Transverse colon (tissue), 4 donors: Measurements from ENCODE around the gene PRR5.

ENCODE experiments used
- EP300 ChIP-seq: sonication (generic); formaldehyde crosslinking; IDR thresholded peaks from one replicate; pipeline ENCODE4 v1.6.1; 2017; ENCODE audit warnings: antibody characterized with exemption, low read depth
- POLR2A ChIP-seq: fragments of 450-650 bp; IDR thresholded peaks from one replicate; pipeline ENCODE4 v1.6.1; 2016; ENCODE audit warnings: antibody characterized with exemption, mild to moderate bottlenecking, moderate library complexity
- POLR2AphosphoS5 ChIP-seq, 3 donors: sonication (generic); formaldehyde crosslinking; IDR thresholded peaks; one replicate each; pipeline ENCODE4 v1.6.1; 2016; ENCODE audit warnings: antibody characterized with exemption in 3 of 3
- TF ChIP-seq, protein P1 (sequence below), 5 experiments: fragments of 200-600 bp in 3 of 5; fragments of 450-650 bp in 2 of 5; sonication (generic) in 3 of 5; IDR thresholded peaks; 1 replicate in 2 of 5; 2 replicates in 3 of 5; pipeline ENCODE4 v1.5.1; 2016 to 2017; ENCODE audit warnings: antibody characterized with exemption in 5 of 5, inconsistent platforms in 3 of 5, mild to moderate bottlenecking in 2 of 5, moderate library complexity in 1 of 5

GRCh38 chr22:44755417-44755816, 53.4 kb downstream of the PRR5 start:
- TF ChIP-seq POLR2A (no peak), POLR2AphosphoS5 (IDR thresholded peaks at IDR 0.05) (no peak), EP300 (no peak)
- TF ChIP-seq, protein P1, sequence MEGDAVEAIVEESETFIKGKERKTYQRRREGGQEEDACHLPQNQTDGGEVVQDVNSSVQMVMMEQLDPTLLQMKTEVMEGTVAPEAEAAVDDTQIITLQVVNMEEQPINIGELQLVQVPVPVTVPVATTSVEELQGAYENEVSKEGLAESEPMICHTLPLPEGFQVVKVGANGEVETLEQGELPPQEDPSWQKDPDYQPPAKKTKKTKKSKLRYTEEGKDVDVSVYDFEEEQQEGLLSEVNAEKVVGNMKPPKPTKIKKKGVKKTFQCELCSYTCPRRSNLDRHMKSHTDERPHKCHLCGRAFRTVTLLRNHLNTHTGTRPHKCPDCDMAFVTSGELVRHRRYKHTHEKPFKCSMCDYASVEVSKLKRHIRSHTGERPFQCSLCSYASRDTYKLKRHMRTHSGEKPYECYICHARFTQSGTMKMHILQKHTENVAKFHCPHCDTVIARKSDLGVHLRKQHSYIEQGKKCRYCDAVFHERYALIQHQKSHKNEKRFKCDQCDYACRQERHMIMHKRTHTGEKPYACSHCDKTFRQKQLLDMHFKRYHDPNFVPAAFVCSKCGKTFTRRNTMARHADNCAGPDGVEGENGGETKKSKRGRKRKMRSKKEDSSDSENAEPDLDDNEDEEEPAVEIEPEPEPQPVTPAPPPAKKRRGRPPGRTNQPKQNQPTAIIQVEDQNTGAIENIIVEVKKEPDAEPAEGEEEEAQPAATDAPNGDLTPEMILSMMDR (IDR thresholded peaks at IDR 0.05) = no peak
